ENCODE data around the gene GARIN1A.

The GARIN1A gene

GRCh38 chr7:128721376-128721775 is 49.3 kb downstream of the GARIN1A start:
- no peak for DNase-seq
